ENCODE data around the gene PYDC1. TPM values are rescaled to one million over a fixed set of nuclear protein-coding genes. Genes with fewer than 3 reads are reported as not detected.
"Not testable (repeated sequence)": the region's sequence is repeated elsewhere in the genome, so short reads cannot be mapped to it uniquely, and the experiment has no call there.

The PYDC1 gene
- total RNA-seq, 1 donor from 2014 or later = not detected

DNA sequence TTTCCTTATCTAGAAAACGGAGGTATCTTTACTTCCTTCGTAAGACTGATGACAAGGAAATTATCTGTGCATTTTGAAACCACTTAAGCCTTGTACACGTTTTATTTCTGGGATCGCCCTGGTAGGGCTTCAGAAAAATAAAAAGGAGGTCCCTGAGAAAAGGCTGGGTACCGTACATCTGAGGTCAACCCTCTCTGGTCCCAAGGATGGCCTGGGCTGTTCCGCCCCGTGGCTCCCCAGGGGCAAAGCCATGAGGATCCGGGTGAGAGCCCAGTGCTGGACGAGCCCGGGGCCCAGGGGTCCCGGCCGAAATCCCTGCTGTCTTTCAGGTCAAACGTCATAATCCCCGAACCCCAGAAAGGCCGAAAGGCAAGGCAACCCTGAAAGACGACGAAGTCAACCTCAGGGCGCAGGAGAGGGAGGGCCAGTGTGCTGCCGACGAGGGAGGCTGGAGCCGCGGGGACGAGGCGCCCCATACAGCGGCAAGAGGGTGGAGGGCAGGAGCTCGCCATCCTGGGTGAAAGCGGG is 37.7 kb downstream of the PYDC1 start:
- Mint-ChIP-seq H3K27me3 (no peaks in the 10 kb centered on the region), H3K9me3 (ENCODE audit: low read depth) (no peaks in the 10 kb centered on the region), H3K4me3 (ENCODE audit: low read depth) (peak overlapping the region; percentile 96), H3K36me3 (ENCODE audit: insufficient read depth) (peaks cover 16% of the 10 kb centered on the region), H3K4me1 (ENCODE audit: low read depth) (peaks cover 21% of the 10 kb centered on the region), H3K27ac (peak overlapping the region; percentile 100)
- TF ChIP-seq, protein P1, sequence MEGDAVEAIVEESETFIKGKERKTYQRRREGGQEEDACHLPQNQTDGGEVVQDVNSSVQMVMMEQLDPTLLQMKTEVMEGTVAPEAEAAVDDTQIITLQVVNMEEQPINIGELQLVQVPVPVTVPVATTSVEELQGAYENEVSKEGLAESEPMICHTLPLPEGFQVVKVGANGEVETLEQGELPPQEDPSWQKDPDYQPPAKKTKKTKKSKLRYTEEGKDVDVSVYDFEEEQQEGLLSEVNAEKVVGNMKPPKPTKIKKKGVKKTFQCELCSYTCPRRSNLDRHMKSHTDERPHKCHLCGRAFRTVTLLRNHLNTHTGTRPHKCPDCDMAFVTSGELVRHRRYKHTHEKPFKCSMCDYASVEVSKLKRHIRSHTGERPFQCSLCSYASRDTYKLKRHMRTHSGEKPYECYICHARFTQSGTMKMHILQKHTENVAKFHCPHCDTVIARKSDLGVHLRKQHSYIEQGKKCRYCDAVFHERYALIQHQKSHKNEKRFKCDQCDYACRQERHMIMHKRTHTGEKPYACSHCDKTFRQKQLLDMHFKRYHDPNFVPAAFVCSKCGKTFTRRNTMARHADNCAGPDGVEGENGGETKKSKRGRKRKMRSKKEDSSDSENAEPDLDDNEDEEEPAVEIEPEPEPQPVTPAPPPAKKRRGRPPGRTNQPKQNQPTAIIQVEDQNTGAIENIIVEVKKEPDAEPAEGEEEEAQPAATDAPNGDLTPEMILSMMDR (IDR thresholded peaks at IDR 0.05; ENCODE audit: unreplicated experiment) = no peak
- DNase-seq (ENCODE audit: low spot score, unreplicated experiment) = no peak

DNA sequence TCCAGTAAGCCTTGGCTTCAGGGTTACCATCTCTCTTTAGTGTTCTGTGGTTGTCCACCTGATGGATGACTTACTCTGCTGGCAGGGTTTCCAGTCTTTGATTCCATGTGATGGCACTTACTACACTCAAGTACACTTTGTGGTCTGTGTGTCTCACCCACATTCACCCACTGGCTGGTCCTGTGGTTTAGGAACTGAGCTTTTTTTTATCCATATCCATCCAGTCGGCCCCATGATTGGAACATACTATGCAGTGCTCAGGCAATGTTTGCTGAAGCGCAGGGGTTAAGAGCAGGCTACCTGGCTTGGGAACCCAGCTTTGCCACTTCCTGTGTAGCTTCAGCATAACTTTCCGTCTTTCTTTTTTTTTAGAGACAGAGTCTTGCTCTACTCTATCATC is 39.8 kb downstream of the PYDC1 start:
- TF ChIP-seq, protein P1 (IDR thresholded peaks at IDR 0.05; ENCODE audit: unreplicated experiment) = no peak
- Mint-ChIP-seq H3K9me3 (ENCODE audit: low read depth) (no peaks in the 10 kb centered on the region), H3K4me3 (ENCODE audit: low read depth) (no peak overlapping the region), H3K27me3 (no peaks in the 10 kb centered on the region), H3K27ac (no peak overlapping the region), H3K4me1 (ENCODE audit: low read depth) (peaks cover 10% of the 10 kb centered on the region), H3K36me3 (ENCODE audit: insufficient read depth) (peaks cover 2% of the 10 kb centered on the region)
- DNase-seq (ENCODE audit: low spot score, unreplicated experiment) = no peak

DNA sequence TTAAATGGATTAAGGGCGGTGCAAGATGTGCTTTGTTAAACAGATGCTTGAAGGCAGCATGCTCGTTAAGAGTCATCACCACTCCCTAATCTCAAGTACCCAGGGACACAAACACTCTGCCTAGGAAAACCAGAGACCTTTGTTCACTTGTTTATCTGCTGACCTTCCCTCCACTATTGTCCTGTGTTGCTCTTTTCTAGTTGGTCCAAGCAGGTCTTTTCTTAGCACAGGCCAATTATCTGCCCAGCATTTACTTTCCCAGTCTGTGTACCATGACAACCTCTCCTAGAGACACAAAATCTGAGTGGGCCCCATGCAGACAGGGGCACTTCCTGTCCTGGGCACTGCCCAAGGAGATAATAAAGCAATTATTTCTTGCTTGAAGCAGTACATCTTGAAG is 46.9 kb downstream of the PYDC1 start:
- not testable (repeated sequence) for H3K27me3 Mint-ChIP-seq; DNase-seq (ENCODE audit: low spot score, unreplicated experiment); H3K9me3 Mint-ChIP-seq (ENCODE audit: low read depth); H3K36me3 Mint-ChIP-seq (ENCODE audit: insufficient read depth); H3K4me3 Mint-ChIP-seq (ENCODE audit: low read depth); H3K4me1 Mint-ChIP-seq (ENCODE audit: low read depth)
- H3K27ac Mint-ChIP-seq = peak overlapping the region; percentile 65

DNA sequence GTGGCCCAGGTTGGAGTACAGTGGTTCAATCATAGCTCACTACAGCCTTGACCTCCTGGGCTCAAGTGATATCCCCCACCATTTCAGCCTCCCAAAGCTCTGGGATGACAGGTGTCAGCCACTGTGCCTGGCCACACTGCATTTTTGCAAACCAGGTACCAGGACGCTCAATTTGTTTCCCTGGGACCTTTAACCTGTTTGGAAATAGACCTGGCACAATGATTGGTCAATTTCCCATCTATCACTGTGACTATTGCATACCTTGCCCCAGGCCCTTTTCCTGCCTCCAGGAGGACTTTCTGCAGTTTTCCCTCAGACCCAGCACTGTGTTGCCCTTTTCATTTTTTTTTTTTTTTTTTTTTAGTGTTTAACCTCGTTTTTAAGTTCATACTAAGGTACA is 48.1 kb downstream of the PYDC1 start:
- Mint-ChIP-seq H3K4me1 (ENCODE audit: low read depth) (peaks cover 4% of the 10 kb centered on the region), H3K36me3 (ENCODE audit: insufficient read depth) (no peaks in the 10 kb centered on the region), H3K27ac (no peak overlapping the region), H3K9me3 (ENCODE audit: low read depth) (no peaks in the 10 kb centered on the region), H3K4me3 (ENCODE audit: low read depth) (no peak overlapping the region), H3K27me3 (no peaks in the 10 kb centered on the region)
- no peak for DNase-seq (ENCODE audit: low spot score, unreplicated experiment)
- TF ChIP-seq, protein P1 (IDR thresholded peaks at IDR 0.05; ENCODE audit: unreplicated experiment) = no peak

DNA sequence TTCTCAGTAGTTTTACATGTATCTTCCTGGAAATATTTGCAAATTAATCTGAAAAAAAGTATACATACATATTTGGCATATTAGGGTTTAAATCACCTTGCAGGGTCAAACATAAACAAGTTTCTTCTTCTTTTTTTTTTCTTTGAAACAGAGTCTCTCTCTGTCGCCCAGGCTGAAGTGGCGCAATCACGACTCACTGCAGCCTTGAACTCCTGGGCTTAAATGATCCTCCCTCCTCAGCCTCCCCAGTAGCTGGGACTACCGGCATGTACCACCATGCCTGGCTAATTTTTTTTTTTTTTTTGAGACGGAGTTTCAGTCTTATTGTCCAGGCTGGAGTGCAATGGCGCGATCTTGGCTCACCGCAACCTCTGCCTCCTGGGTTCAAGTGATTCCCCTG is 49.6 kb downstream of the PYDC1 start:
- TF ChIP-seq, protein P1 (IDR thresholded peaks at IDR 0.05; ENCODE audit: unreplicated experiment) = no peak
- no peak for DNase-seq (ENCODE audit: low spot score, unreplicated experiment)
- H3K27ac Mint-ChIP-seq = no peak overlapping the region
- H3K36me3 Mint-ChIP-seq (ENCODE audit: insufficient read depth) = no peaks in the 10 kb centered on the region
- no peaks in the 10 kb centered on the region for H3K27me3 Mint-ChIP-seq
- H3K4me3 Mint-ChIP-seq (ENCODE audit: low read depth) = no peak overlapping the region
- H3K4me1 Mint-ChIP-seq (ENCODE audit: low read depth) = peaks cover 4% of the 10 kb centered on the region
- H3K9me3 Mint-ChIP-seq (ENCODE audit: low read depth) = no peaks in the 10 kb centered on the region

Other genes starting within 250 kb of the PYDC1 start
- gene HSD3B7, start 231.9 kb downstream of the PYDC1 start, total RNA-seq = 4.6 and 5.5 TPM in 2 replicates
- 1.0 and 1.6 TPM in 2 replicates for gene STX1B, start 206.5 kb downstream of the PYDC1 start, total RNA-seq
- gene STX4, start 183.6 kb downstream of the PYDC1 start, total RNA-seq = 49.4 and 50.3 TPM in 2 replicates
- gene ZNF668, start 142.9 kb downstream of the PYDC1 start, total RNA-seq = 14.3 and 17.5 TPM in 2 replicates
- 28.5 and 32.6 TPM in 2 replicates for gene ZNF646, start 142.7 kb downstream of the PYDC1 start, total RNA-seq
- gene PRSS53, start 128.2 kb downstream of the PYDC1 start, total RNA-seq = 2.3 and 2.9 TPM in 2 replicates
- gene VKORC1, start 122.3 kb downstream of the PYDC1 start, total RNA-seq = 51.0 and 54.8 TPM in 2 replicates
- 40.1 and 41.7 TPM in 2 replicates for gene BCKDK, start 108.7 kb downstream of the PYDC1 start, total RNA-seq
- gene KAT8, start 99.5 kb downstream of the PYDC1 start, total RNA-seq = 72.4 and 76.1 TPM in 2 replicates
- gene PRSS8, start 81.4 kb downstream of the PYDC1 start, total RNA-seq = 107 and 111 TPM in 2 replicates
- 0.65 and 0.69 TPM in 2 replicates for gene PRSS36, start 67.1 kb downstream of the PYDC1 start, total RNA-seq
- 739 TPM in 2 replicates for gene FUS, start 37.0 kb downstream of the PYDC1 start, total RNA-seq
- 4.6 and 5.4 TPM in 2 replicates for gene PYCARD, start 14.4 kb downstream of the PYDC1 start, total RNA-seq
- 0.14 TPM in 1 of 2 replicates, not detected in the other for gene TRIM72, start 3.0 kb downstream of the PYDC1 start, total RNA-seq
- not detected in 2 replicates for gene ITGAM, start 42.8 kb upstream of the PYDC1 start, total RNA-seq
- gene ITGAX, start 138.0 kb upstream of the PYDC1 start, total RNA-seq = not detected in 2 replicates
- gene ITGAD, start 176.2 kb upstream of the PYDC1 start, total RNA-seq = not detected in 2 replicates
- gene COX6A2, start 211.2 kb upstream of the PYDC1 start, total RNA-seq = not detected in 2 replicates
- 1.2 and 1.4 TPM in 2 replicates for gene ZNF843, start 225.7 kb upstream of the PYDC1 start, total RNA-seq
- 14.6 and 14.8 TPM in 2 replicates for gene ARMC5, start 242.4 kb upstream of the PYDC1 start, total RNA-seq